ENCODE measurements around the gene PSMB5.

PSMB5 gene

DNA sequence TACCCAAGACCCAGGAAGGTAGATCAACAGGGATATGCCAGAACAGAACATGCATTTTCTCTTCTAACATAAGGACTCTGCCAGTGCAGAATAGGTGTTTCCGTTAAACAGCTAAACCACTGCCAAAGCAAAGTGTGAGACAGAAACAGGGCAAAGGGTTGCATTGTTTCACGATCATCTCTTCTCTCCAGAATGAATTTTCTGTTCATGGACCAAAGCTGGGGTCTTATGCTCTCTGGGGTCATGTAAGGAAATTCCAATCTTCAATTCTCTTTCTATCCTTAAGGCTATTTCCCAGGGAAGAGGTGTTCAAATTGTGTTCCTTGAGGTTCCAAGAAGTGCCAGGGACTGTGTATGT, 10.9 kb downstream of the PSMB5 start:
- no peak for TF ChIP-seq POLR2AphosphoS5 (IDR thresholded peaks at IDR 0.05; ENCODE audit: low read depth, low read length)
- TF ChIP-seq REST (IDR thresholded peaks at IDR 0.05; ENCODE audit: insufficient read depth in 1 of 2, low read depth in 2 of 2, low read length in 2 of 2) = no peak

- TF ChIP-seq SIN3A (IDR thresholded peaks at IDR 0.05; ENCODE audit: borderline replicate concordance, insufficient read depth, low read length) (no peak), POLR2AphosphoS5 (IDR thresholded peaks at IDR 0.05; ENCODE audit: low read depth, low read length) (no peak), TAF1 (IDR thresholded peaks at IDR 0.05; ENCODE audit: borderline replicate concordance, insufficient read depth, low read length) (no peak), REST (IDR thresholded peaks at IDR 0.05; ENCODE audit: insufficient read depth in 1 of 2, low read depth in 2 of 2, low read length in 2 of 2) (no peak), FOXP2 (optimal IDR thresholded peaks at IDR 0.05; ENCODE audit: borderline replicate concordance, extremely low read depth, extremely low read length, insufficient read depth) (no peak)
Measured at GRCh38 chr14:23023022-23023794, 11.5 kb downstream of the PSMB5 start.

DNA sequence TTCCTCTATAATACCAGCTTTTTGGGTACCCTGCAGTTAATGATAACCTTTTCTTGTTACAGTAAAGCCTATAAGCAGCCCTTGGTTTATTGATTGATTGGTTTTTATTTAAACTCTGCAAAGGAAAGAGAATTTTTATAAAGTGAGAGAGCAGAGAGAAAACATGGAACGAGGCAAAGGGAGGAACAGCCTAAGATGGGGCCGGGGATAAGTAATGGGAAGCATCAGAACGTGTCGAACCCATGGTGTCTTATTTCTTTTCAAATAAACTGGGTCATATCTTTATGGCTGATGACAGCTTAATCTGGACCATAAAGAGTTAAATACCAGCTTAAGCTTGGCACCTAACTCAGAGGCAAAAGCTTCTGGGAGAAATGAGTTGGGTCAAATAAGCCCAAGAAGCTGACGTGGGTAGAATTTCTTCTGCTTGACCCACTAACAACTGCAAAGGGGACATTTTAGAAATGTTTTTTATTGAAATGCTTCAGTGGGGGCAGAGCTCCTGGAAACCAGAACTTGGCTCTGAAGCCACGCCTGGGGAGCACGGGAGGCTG, 12.7 kb downstream of the PSMB5 start:
- TF ChIP-seq TAF1 (IDR thresholded peaks at IDR 0.05; ENCODE audit: borderline replicate concordance, insufficient read depth, low read length) (no peak), FOXP2 (optimal IDR thresholded peaks at IDR 0.05; ENCODE audit: borderline replicate concordance, extremely low read depth, extremely low read length, insufficient read depth) (no peak), REST (IDR thresholded peaks at IDR 0.05; ENCODE audit: insufficient read depth in 1 of 2, low read depth in 2 of 2, low read length in 2 of 2) (no peak), POLR2AphosphoS5 (IDR thresholded peaks at IDR 0.05; ENCODE audit: low read depth, low read length) (no peak), SIN3A (IDR thresholded peaks at IDR 0.05; ENCODE audit: borderline replicate concordance, insufficient read depth, low read length) (no peak)

- no peak for TF ChIP-seq TAF1 (IDR thresholded peaks at IDR 0.05; ENCODE audit: borderline replicate concordance, insufficient read depth, low read length)
- no peak for TF ChIP-seq FOXP2 (optimal IDR thresholded peaks at IDR 0.05; ENCODE audit: borderline replicate concordance, extremely low read depth, extremely low read length, insufficient read depth)
- no peak for TF ChIP-seq REST (IDR thresholded peaks at IDR 0.05; ENCODE audit: insufficient read depth in 1 of 2, low read depth in 2 of 2, low read length in 2 of 2)
- TF ChIP-seq SIN3A (IDR thresholded peaks at IDR 0.05; ENCODE audit: borderline replicate concordance, insufficient read depth, low read length) = no peak
- no peak for TF ChIP-seq POLR2AphosphoS5 (IDR thresholded peaks at IDR 0.05; ENCODE audit: low read depth, low read length)
Measured at GRCh38 chr14:23021434-23021833, 13.3 kb downstream of the PSMB5 start.

All from PFSK-1 (cell line).